Esophagus mucosa (tissue), 1 donor: Measurements from ENCODE around the gene SAMD4A. TPM values are rescaled to one million over a fixed set of nuclear protein-coding genes. Genes with fewer than 3 reads are reported as not detected.

Experiments used
- ATAC-seq: fragments of 200-7000 bp; cut with Tn5 transposase; one replicate; pipeline ENCODE4 v1.9.1; 2020
- total RNA-seq: library from RNA; stranded (reverse); gene quantifications from one replicate; pipeline ENCODE4 v1.2.4, GENCODE V29; 2023
- donor health status: DM: yes; HTN: yes; CAD: no.

SAMD4A gene
- total RNA-seq, 1 donor from 2014 or later, result 1.5 TPM

GRCh38 chr14:54766276-54767138, 199.6 kb downstream of the SAMD4A start:
- no peak for ATAC-seq

DNA sequence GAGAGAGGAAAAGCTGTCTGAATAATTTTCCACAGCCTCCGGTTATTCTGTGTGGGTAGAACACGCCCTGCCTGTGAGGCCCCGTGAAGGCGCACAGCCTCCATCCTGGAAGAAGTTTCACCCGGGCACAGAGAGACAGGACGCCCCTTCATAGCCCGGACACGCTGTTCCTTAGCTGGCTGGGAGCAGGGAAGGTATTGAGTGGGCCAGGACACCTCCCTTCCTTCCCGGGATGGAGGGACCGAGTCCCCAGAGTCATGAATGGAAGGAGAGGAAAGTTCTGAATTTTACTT, 200.2 kb downstream of the SAMD4A start:
- ATAC-seq, result no peak

DNA sequence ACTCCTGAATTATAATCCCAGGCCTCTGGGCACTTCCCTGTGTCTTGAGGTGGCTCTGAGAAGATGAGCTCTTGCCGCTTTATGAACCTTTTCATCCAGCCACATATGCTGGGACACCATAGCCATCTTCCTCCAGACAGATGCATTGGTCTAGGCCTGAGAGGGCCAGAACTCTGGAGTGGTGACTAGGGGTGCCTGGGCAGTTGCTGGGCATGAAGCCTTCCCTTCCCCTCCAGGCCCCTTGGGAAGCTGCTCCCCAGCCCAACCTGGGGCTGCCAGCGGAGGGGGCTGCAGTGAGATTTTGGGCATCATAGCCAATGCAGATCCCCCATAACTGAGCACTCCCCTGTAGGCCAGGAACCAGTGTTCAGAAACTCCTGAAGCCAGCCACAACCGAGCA, 200.5 kb downstream of the SAMD4A start:
- no peak for ATAC-seq

DNA sequence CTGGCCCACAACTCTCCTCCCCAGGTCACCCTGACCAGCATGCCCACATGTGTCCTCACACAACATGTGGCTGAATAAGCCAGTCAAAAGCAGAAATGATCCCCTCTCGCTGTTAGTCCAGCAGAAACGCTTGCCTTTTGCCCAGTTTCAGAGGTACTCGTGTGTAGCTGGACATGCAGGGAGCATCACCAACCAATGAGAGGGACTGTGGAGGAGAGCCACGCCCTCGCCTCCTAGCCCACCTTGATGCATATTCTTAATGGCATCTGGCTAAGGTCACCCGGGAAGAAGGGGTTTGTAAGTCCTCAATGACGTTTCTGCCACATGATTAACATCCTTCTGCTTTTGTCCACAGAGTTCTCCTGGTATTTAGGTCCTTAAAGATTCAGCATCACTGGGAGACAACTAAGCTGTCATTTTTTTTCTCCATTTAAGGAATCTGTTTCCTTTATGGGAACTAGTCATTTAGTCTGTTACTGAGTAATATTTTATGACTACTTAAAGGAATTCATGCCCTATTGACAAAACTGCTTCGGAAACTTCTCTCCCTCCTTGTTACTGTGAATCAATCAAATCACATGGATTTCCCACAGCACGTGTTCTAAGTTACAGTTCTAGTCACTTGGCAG, 201.7 kb downstream of the SAMD4A start:
- no peak for ATAC-seq

- no peak for ATAC-seq
Observed at GRCh38 chr14:54769951-54770863, 203.3 kb downstream of the SAMD4A start.

DNA sequence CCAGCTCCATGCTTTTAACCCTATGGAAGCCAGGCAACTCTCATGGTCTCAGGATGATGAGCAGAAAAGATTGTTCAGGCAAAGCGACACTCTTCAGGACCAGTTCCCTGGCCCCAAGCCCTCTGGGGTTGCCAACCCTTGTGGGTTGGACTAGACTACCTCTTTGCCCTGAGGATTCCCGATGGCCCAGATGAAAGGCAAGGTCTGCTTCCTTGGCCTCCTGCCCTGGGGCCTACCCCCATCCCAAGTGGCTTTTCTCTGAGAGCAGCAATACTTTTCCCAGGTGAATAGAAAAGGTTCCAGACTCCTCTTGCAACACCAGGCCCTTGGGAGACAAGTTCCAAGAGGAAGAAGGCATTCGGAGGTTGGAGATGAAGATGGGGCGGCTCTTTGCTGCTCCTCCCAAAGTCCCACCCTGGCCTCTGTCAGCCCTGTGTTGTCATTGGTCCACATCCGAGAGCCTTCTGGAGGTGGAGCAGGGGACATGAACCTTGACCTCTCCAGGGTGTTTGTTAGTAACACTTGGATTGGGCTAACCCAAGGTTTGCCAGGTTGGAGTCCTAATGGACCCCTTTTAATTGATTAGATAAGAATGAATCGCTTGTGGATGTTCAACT, 204.6 kb downstream of the SAMD4A start:
- ATAC-seq, result no peak

DNA sequence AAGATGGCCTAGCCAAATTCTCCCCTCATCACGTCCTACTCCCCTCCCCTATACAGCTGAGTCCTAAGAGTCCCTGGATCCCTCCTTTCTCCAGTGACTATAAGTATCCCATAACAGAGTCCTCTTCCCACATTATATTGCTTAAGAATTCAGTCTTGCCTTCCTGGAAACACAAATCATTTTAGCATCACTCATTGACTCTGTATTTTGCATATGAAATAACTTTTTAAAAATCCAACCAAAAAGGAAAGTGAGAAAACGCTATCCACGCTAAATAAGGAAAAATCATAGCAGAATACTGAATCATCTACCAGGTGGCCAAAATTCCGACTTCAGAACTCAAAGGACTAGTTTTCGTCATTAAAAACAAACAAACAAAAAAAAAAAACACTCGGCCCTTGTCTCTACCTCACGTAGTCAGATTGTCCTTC, 205.5 kb downstream of the SAMD4A start:
- ATAC-seq, result no peak

DNA sequence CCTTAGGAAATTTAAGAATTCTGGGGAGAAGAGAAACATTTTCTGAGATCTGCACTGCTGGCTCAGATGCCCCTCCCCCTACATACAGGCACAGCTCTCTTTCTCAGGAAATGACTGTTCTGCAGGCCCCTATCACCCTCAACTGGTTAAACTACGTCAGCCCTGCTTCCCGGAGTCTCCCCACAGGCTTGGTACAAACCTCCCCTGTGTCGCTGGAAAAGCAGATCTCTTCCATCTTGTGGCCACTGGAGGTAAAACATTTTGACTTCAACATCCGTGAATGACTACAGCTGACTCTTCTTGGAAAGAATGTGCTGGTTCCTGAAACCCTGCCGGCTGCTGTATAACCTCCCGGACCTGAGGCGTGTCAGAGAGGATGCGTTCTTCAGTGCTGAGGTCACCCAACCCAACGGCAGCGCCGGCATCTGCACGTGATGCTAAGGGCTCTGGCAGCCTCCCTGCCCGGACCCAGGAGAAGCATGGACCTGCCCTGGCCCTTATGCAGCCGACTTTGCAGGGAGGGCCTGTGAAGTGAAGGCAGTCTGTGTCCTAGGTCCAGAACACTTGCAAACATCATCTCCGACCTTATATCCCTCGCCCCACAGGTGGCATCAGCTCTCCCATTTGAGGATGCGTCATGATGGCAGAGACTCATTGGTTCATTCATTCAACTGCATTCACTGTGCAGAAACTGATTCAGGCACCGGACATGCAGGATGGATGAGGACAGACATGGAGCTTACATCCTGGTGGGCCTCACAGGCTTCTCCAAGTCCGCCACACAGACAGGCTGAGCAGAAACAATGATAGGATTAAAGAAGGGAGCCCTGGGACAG, 206.5 kb downstream of the SAMD4A start:
- ATAC-seq, result peak; percentile 95

- no peak for ATAC-seq
Observed at GRCh38 chr14:54774824-54775223, 207.9 kb downstream of the SAMD4A start.

DNA sequence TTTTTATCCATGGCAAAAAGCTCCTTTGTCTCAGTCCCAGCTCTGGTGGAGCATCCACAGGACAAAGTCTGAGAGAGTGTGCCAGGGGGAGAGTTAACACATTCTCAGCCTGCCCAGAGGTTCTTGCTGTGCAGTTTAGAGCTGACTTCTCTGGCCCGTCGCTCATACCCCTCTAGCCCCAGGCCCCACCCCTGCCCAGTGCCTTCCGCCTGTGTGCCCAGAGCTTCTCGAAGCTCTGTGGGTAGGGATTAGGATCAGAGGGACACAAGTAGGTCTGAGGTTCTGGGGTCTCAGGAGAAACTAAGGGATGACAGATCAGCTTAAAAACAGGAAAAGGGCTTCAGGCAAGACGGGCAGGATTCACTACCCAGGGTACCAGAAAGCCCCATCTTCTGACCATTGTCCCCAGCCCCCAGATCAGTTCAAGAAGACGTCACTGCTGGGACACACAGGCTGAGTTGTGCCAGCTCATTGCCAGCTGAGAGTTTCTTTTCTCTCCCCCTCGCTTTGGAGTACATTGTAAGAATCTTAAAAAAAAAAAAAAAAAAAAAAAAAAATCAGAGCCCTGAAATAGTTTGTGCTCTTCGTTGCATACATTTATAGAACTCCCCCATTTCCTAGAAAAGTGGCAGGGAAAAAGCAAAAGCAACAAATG, 208.7 kb downstream of the SAMD4A start:
- ATAC-seq, result no peak

DNA sequence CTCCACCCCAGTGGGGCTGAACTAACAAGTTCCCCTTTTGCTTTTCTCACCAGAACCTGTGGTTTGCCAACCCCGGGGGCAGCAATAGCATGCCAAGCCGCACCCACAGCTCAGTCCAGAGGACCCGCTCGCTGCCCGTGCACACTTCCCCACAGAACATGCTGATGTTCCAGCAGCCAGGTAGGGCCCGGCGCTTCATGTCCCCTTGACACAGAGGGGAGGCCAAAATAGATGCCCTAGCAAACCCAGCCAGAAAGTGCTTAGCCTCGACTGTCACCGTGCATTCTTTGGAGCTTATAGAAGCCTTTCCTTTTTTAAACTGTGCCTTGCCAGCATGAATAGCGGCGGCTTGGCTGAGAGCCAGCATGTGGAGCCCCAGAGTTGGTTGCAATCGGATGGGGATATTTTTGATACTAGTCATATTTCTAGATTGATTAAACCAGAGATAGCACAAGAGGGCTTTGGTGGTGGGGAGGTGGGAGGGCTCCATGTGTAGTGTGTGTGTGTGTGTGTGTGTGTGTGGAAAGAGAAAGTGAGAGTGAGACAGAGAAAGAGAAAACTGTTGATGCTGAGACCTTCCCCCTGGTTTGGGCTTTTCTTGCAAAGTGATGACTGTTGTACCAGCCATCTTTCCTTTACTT, 209.6 kb downstream of the SAMD4A start:
- ATAC-seq, result no peak

- no peak for ATAC-seq
Observed at GRCh38 chr14:54777395-54777794, 210.5 kb downstream of the SAMD4A start.

DNA sequence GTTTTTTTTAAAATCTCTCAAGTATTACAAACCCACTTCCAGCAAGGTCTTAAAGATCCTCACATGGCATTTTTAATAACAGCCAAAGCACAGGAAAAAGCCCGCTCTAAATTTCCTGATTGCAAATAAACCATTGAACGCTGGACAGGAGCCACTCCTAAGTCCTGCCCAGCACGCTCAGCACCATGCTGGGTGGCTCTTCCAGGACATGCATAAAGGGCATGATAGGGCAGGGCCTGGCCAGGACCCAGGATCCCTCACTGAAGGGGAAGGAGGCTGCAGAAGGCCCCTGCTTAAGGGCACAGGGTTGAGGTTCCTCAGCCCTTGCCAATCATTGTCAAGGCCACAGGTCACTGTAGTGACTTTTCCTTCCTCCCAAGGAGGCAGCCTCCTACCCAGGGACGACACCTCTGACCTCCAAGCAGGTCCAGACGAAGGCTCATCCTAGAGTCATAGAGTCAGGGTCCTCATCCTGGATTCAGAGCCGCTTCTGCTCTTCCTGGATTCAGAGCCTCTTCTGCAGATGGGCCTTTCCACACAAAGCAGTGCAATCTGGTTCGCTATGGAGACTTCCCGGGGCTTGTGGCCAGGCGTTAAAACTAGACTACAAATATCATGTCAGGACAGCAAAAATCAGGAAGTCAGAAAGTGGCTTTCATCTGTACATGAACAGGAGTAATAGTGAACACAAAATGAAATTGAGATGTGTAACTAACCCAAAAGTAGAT, 211.9 kb downstream of the SAMD4A start:
- ATAC-seq, result no peak

DNA sequence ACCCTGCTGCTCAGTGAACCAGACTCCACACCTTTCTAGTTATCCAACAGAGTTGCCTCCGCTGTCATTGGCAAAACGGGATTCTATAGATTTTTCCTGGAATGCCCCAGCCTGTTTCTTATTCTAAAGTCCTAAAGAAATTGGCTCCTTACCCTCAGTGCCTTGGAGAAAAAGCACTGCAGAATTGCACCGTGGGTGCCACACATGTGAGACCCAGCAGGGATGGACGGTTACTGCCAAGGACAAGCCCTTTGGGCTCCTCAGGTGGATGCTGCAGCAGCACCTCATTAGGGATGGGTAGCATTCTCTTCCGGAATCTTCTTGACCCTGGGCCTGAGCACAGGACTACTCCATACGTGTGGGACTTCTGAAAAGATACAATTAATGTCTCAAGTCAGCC, 214.2 kb downstream of the SAMD4A start:
- ATAC-seq, result no peak

DNA sequence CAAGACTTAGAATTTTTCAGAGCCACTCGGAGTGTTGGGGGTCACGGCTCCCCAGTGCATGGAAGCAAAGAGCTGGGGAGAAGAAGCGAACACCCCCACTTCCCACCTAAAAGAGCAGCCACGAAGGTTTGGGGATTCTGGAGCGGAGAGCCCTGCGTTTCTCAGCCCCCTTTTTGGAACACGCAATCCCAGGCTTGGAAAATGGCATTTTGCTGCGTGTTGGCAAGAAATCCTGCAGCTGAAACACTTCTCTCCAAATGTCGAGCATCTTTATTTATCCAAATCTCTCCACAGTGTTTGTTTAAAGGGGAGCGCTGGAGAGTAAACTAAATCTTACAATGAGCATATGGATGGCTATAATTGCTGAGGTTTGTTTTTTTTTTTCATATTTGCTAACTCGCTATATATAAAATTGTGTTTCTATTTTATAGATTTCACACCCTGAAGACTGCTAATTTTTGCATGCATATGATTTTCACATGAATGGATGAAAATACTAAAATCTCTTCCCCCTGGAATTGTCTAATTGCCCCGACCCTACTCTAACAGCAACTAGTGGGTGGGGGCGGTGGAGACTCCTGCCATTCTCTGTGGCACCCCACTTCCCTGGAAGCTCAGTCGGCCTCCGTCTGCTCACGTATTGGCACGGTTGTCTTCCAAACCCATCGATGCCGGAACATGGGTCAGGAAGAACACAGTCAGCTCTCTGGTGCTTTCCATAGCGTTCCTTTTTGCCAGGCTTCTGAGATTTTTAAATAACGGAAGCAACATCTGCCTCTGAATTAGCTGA, 215.2 kb downstream of the SAMD4A start:
- no peak for ATAC-seq

GRCh38 chr14:54782751-54783659, 216.1 kb downstream of the SAMD4A start:
- peak; percentile 36 for ATAC-seq

GRCh38 chr14:54783660-54784015, 216.7 kb downstream of the SAMD4A start:
- ATAC-seq, result no peak

DNA sequence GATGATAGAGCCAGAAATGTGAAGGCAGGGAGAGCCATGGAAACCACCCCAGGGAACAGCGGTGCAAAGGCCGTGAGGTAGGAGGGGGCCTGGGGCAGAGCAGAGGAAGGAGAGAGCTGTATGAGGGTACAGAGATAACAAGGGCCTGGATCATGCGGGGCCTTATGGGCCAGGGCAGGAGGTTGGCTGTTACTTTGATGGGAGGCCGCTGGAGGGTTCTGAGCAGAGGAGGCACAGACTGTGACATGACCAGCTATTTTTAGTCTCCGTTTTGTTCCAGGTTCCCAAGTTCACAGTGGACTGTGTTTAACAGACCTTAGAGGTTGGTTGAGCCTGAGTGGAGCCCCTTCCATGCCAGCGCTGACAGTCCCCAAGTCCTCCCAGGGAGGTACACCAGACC, 217.1 kb downstream of the SAMD4A start:
- ATAC-seq, result no peak
